ENCODE results near the gene ADAMTS15. TPM values are rescaled to one million over a fixed set of nuclear protein-coding genes. Genes with fewer than 3 reads are reported as not detected.

Gene ADAMTS15
- total and polyA plus RNA-seq, 9 donors, result 0.95 to 7.2 (median 2.7) TPM

GRCh38 chr11:130402570-130402969 is 45.9 kb upstream of the ADAMTS15 start:
- no peak overlapping the region for H3K27ac ChIP-seq
- H3K4me1 ChIP-seq (ENCODE audit: insufficient read depth), result peaks cover 9% of the 10 kb centered on the region
- intact Hi-C loops (cut with DNase I), result no loop called here
- no peaks in the 10 kb centered on the region for H3K36me3 ChIP-seq
- DNase-seq, result no peak
- H3K27me3 ChIP-seq, result no peaks in the 10 kb centered on the region
- TF ChIP-seq CTCF (IDR thresholded peaks at IDR 0.05) (no peak), POLR2A (IDR thresholded peaks at IDR 0.05) (no peak), EP300 (IDR thresholded peaks at IDR 0.05) (no peak)
- 34 to 60% (median 40%) methylated on average over 2 of the region's 2 CpGs for WGBS, 3 donors
- no peak overlapping the region for H3K4me3 ChIP-seq
- H3K9me3 ChIP-seq, result no peaks in the 10 kb centered on the region

- intact Hi-C loops (cut with DNase I), result no loop called here
- no peaks in the 10 kb centered on the region for H3K36me3 ChIP-seq
- no peak for TF ChIP-seq POLR2A (IDR thresholded peaks at IDR 0.05)
- TF ChIP-seq EP300 (IDR thresholded peaks at IDR 0.05), result no peak
- no peak for TF ChIP-seq CTCF (IDR thresholded peaks at IDR 0.05)
- H3K4me1 ChIP-seq (ENCODE audit: insufficient read depth), result peaks cover 9% of the 10 kb centered on the region
- H3K9me3 ChIP-seq, result no peaks in the 10 kb centered on the region
- peak overlapping the region in 1 of 2 donors; percentile 33 for H3K27ac ChIP-seq
- WGBS, 3 donors, result 6 to 31% (median 7%) methylated on average over 11 of the region's 11 CpGs
- DNase-seq, result peak; percentile 29 to 71 (median 43)
- H3K4me3 ChIP-seq, result no peak overlapping the region
- H3K27me3 ChIP-seq, result no peaks in the 10 kb centered on the region
Observed at GRCh38 chr11:130403271-130403804, 45.1 kb upstream of the ADAMTS15 start.

- Histone ChIP-seq H3K4me3 (no peak overlapping the region), H3K27ac (no peak overlapping the region), H3K9me3 (no peaks in the 10 kb centered on the region), H3K36me3 (no peaks in the 10 kb centered on the region), H3K27me3 (no peaks in the 10 kb centered on the region), H3K4me1 (ENCODE audit: insufficient read depth) (peaks cover 9% of the 10 kb centered on the region)
- TF ChIP-seq EP300 (IDR thresholded peaks at IDR 0.05) (no peak), POLR2A (IDR thresholded peaks at IDR 0.05) (no peak), CTCF (IDR thresholded peaks at IDR 0.05) (no peak)
- WGBS, 3 donors, result 87 to 93% (median 93%) methylated on average over 3 of the region's 3 CpGs
- DNase-seq, result no peak
- intact Hi-C loops (cut with DNase I), result no loop called here
Observed at GRCh38 chr11:130403967-130404366, 44.5 kb upstream of the ADAMTS15 start.

GRCh38 chr11:130404727-130405126 is 43.7 kb upstream of the ADAMTS15 start:
- WGBS, 3 donors, result 92 to 95% (median 93%) methylated on average over 5 of the region's 5 CpGs
- Histone ChIP-seq H3K4me3 (no peak overlapping the region), H3K4me1 (ENCODE audit: insufficient read depth) (peaks cover 9% of the 10 kb centered on the region), H3K36me3 (no peaks in the 10 kb centered on the region), H3K27ac (no peak overlapping the region), H3K9me3 (no peaks in the 10 kb centered on the region), H3K27me3 (no peaks in the 10 kb centered on the region)
- intact Hi-C loops (cut with DNase I), result no loop called here
- no peak for DNase-seq
- TF ChIP-seq POLR2A (IDR thresholded peaks at IDR 0.05), result no peak
- no peak for TF ChIP-seq EP300 (IDR thresholded peaks at IDR 0.05)
- TF ChIP-seq CTCF (IDR thresholded peaks at IDR 0.05), result no peak
